ENCODE data around the gene PRELID1. TPM values are rescaled to one million over a fixed set of nuclear protein-coding genes. Genes with fewer than 3 reads are reported as not detected.

The PRELID1 gene
- total RNA-seq, 2 experiments from 2014 or later, result 232 to 249 TPM

DNA sequence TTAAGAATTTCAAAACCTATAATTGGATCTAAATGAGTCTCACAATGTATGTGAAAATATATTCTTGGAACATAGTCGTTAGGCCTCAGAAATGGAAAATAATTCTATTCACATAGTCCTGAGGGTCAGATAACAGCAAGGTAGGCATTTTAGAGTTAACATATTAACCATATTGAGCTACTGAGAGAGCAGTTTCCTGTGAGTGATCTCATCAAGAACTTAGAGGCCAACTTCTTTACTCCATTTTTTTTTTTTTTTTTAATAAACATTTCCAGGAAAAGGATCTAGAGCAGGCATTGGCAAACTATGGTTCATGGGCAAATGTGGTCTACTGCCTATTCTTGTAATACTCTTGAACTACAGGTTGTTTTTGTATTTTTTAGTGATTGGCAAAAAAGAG is 26.7 kb upstream of the PRELID1 start:
- no peaks in the 10 kb centered on the region for H3K9me2 ChIP-seq (ENCODE audit: insufficient read depth, low read length)
- DNase-seq (ENCODE audit: low spot score), result no peak
- no TSS peak for BruUV-seq (replicated peaks)
- no peaks in the 10 kb centered on the region for H3K9me3 ChIP-seq (ENCODE audit: low read length)
- H3K79me2 ChIP-seq (ENCODE audit: insufficient read depth, low read depth, low read length), result no peaks in the 10 kb centered on the region
- no peak overlapping the region for H3K4me3 ChIP-seq (ENCODE audit: low read depth, low read length, poor library complexity, severe bottlenecking)
- intact Hi-C loops (cut with micrococcal nuclease; ENCODE audit: unreplicated experiment), result no loop called here
- H3K36me3 ChIP-seq (ENCODE audit: insufficient read depth, low read length), result peaks cover 92% of the 10 kb centered on the region
- H3K4me2 ChIP-seq (ENCODE audit: low read length), result no peak overlapping the region
- no peak for TF ChIP-seq EZH2phosphoT487 (IDR thresholded peaks at IDR 0.05; ENCODE audit: borderline replicate concordance, low read depth, low read length)
- TF ChIP-seq, protein P1, sequence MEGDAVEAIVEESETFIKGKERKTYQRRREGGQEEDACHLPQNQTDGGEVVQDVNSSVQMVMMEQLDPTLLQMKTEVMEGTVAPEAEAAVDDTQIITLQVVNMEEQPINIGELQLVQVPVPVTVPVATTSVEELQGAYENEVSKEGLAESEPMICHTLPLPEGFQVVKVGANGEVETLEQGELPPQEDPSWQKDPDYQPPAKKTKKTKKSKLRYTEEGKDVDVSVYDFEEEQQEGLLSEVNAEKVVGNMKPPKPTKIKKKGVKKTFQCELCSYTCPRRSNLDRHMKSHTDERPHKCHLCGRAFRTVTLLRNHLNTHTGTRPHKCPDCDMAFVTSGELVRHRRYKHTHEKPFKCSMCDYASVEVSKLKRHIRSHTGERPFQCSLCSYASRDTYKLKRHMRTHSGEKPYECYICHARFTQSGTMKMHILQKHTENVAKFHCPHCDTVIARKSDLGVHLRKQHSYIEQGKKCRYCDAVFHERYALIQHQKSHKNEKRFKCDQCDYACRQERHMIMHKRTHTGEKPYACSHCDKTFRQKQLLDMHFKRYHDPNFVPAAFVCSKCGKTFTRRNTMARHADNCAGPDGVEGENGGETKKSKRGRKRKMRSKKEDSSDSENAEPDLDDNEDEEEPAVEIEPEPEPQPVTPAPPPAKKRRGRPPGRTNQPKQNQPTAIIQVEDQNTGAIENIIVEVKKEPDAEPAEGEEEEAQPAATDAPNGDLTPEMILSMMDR (conservative IDR thresholded peaks at IDR 0.05; ENCODE audit: low read length), result no peak
- H2AFZ ChIP-seq (ENCODE audit: low read length), result no peak overlapping the region
- ChIA-PET POLR2A (interaction anchor here (1.2 to 1.3 kb wide), 2 partner anchors 22 to 116 kb away, joined by 3 read pairs; no protein-coding TSS in a partner anchor), CTCF (ENCODE audit: unreplicated experiment) (no interaction called here)
- H3K4me1 ChIP-seq (ENCODE audit: insufficient read depth, low read length, poor library complexity, severe bottlenecking), result no peaks in the 10 kb centered on the region
- H3K27ac ChIP-seq (ENCODE audit: low read depth, low read length, poor library complexity, severe bottlenecking), result no peak overlapping the region
- H4K20me1 ChIP-seq (ENCODE audit: insufficient read depth, low read length), result no peaks in the 10 kb centered on the region

DNA sequence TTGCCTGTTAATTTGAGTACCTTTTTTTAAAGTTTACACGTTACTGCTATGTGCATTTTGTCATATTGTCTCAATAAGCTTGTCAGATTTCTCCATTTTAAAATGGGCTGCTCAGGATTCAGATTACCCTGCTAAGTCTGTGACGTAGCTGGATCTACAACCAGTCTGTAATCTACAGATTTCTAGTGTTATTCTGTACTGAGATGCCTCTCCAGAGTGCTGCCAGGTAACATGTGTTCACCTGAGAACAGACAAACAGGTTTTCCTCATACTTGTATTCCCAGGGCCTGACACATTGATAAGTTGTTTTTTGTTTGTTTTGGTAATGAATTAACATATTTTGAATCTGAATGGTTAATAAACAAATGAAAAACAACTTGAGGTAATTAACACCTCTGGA is 15.4 kb upstream of the PRELID1 start:
- Histone ChIP-seq H3K36me3 (ENCODE audit: insufficient read depth, low read length) (peaks cover 92% of the 10 kb centered on the region), H3K4me2 (ENCODE audit: low read length) (no peak overlapping the region), H2AFZ (ENCODE audit: low read length) (no peak overlapping the region), H3K4me3 (ENCODE audit: low read depth, low read length, poor library complexity, severe bottlenecking) (no peak overlapping the region), H3K27ac (ENCODE audit: low read depth, low read length, poor library complexity, severe bottlenecking) (no peak overlapping the region), H3K9me2 (ENCODE audit: insufficient read depth, low read length) (no peaks in the 10 kb centered on the region), H3K4me1 (ENCODE audit: insufficient read depth, low read length, poor library complexity, severe bottlenecking) (peaks cover 29% of the 10 kb centered on the region), H3K9me3 (ENCODE audit: low read length) (no peaks in the 10 kb centered on the region), H4K20me1 (ENCODE audit: insufficient read depth, low read length) (no peaks in the 10 kb centered on the region), H3K79me2 (ENCODE audit: insufficient read depth, low read depth, low read length) (no peaks in the 10 kb centered on the region)
- no peak for DNase-seq (ENCODE audit: low spot score)
- intact Hi-C loops (cut with micrococcal nuclease; ENCODE audit: unreplicated experiment), result no loop called here
- ChIA-PET POLR2A (no interaction called here), CTCF (ENCODE audit: unreplicated experiment) (no interaction called here)
- no TSS peak for BruUV-seq (replicated peaks)
- TF ChIP-seq EZH2phosphoT487 (IDR thresholded peaks at IDR 0.05; ENCODE audit: borderline replicate concordance, low read depth, low read length), result no peak
- TF ChIP-seq, protein P1 (conservative IDR thresholded peaks at IDR 0.05; ENCODE audit: low read length), result no peak

GRCh38 chr5:177290816-177291596 is 12.6 kb upstream of the PRELID1 start:
- no TSS peak for BruUV-seq (replicated peaks)
- peak overlapping the region; percentile 93 for H3K27ac ChIP-seq (ENCODE audit: low read depth, low read length, poor library complexity, severe bottlenecking)
- no peaks in the 10 kb centered on the region for H4K20me1 ChIP-seq (ENCODE audit: insufficient read depth, low read length)
- H3K9me2 ChIP-seq (ENCODE audit: insufficient read depth, low read length), result no peaks in the 10 kb centered on the region
- H3K4me1 ChIP-seq (ENCODE audit: insufficient read depth, low read length, poor library complexity, severe bottlenecking), result peaks cover 29% of the 10 kb centered on the region
- H3K36me3 ChIP-seq (ENCODE audit: insufficient read depth, low read length), result peaks cover 95% of the 10 kb centered on the region
- peak; percentile 85 for DNase-seq (ENCODE audit: low spot score)
- POLR2A ChIA-PET, result interaction anchor here (0.6 kb wide), 1 partner anchor 114 kb away, joined by 3 read pairs; no protein-coding TSS in a partner anchor
- H2AFZ ChIP-seq (ENCODE audit: low read length), result no peak overlapping the region
- peak overlapping the region; percentile 66 for H3K4me2 ChIP-seq (ENCODE audit: low read length)
- H3K4me3 ChIP-seq (ENCODE audit: low read depth, low read length, poor library complexity, severe bottlenecking), result peak overlapping the region; percentile 37
- intact Hi-C loops (cut with micrococcal nuclease; ENCODE audit: unreplicated experiment), result loop anchor here (1.0 kb wide), 1 partner anchor 178 kb away; no protein-coding TSS in a partner anchor
- no peaks in the 10 kb centered on the region for H3K9me3 ChIP-seq (ENCODE audit: low read length)
- CTCF ChIA-PET (ENCODE audit: unreplicated experiment), result interaction anchor here (0.6 kb wide), 1 partner anchor 220 kb away, joined by 3 read pairs; no protein-coding TSS in a partner anchor
- no peaks in the 10 kb centered on the region for H3K79me2 ChIP-seq (ENCODE audit: insufficient read depth, low read depth, low read length)
- TF ChIP-seq, protein P1 (conservative IDR thresholded peaks at IDR 0.05; ENCODE audit: low read length), result no peak
- no peak for TF ChIP-seq EZH2phosphoT487 (IDR thresholded peaks at IDR 0.05; ENCODE audit: borderline replicate concordance, low read depth, low read length)

All from OCI-LY7 (cell line).